Measurements from ENCODE around the gene VWF.

- TF ChIP-seq CTCF (optimal IDR thresholded peaks at IDR 0.05 in 1 of 3, IDR thresholded peaks at IDR 0.05 in 1 of 3, conservative IDR thresholded peaks at IDR 0.05 in 1 of 3; ENCODE audit: extremely low read depth in 1 of 3, insufficient read depth in 2 of 3, low read length in 3 of 3), result no peak
- TF ChIP-seq EZH2 (IDR thresholded peaks at IDR 0.05; ENCODE audit: low read length), result no peak
Observed at GRCh38 chr12:6146951-6147350, 22.5 kb upstream of the VWF start.
